Adipocyte (in vitro differentiated cells): ENCODE results near the gene KHSRP.
"Not testable (repeated sequence)": the region's sequence is repeated elsewhere in the genome, so short reads cannot be mapped to it uniquely, and the experiment has no call there.

Experiments used
- DNase-seq: peaks from one replicate; pipeline ENCODE4 v3.0.0-alpha.2; 2015; ENCODE audit warnings: low read depth
- H3K27me3 ChIP-seq: replicated peaks from 2 replicates; pipeline ENCODE4 v1.7.0; 2013; ENCODE audit warnings: mild to moderate bottlenecking, low read length, moderate library complexity; ENCODE audit not compliant: control insufficient read depth, insufficient read depth
- H3K36me3 ChIP-seq: 2 replicates; pipeline ENCODE4 v1.7.0; 2013; ENCODE audit warnings: low read length, mild to moderate bottlenecking, moderate library complexity; ENCODE audit not compliant: control insufficient read depth, insufficient read depth, severe bottlenecking
- H3K4me1 ChIP-seq: 2 replicates; pipeline ENCODE4 v1.7.0; 2013; ENCODE audit warnings: mild to moderate bottlenecking, low read length, moderate library complexity; ENCODE audit not compliant: control insufficient read depth, insufficient read depth
- H3K4me3 ChIP-seq: 2 replicates; pipeline ENCODE4 v1.7.0; 2013; ENCODE audit warnings: mild to moderate bottlenecking, low read length, moderate library complexity
- H3K9ac ChIP-seq: 2 replicates; pipeline ENCODE4 v1.7.0; 2013; ENCODE audit warnings: mild to moderate bottlenecking, low read length, moderate library complexity
- H3K9me3 ChIP-seq: 2 replicates; pipeline ENCODE4 v1.7.0; 2013; ENCODE audit warnings: mild to moderate bottlenecking, low read length, moderate library complexity; ENCODE audit not compliant: control insufficient read depth

Gene KHSRP

GRCh38 chr19:6448045-6448444 lies 23.4 kb upstream of the KHSRP start:
- H3K4me3 ChIP-seq, result no peak overlapping the region
- H3K9ac ChIP-seq, result no peak overlapping the region
- no peaks in the 10 kb centered on the region for H3K9me3 ChIP-seq
- H3K4me1 ChIP-seq, result no peaks in the 10 kb centered on the region
- H3K27me3 ChIP-seq, result no peaks in the 10 kb centered on the region
- H3K36me3 ChIP-seq, result peaks cover 7% of the 10 kb centered on the region
- DNase-seq, result no peak

GRCh38 chr19:6446452-6446851 lies 21.8 kb upstream of the KHSRP start:
- H3K4me1 ChIP-seq, result no peaks in the 10 kb centered on the region
- no peaks in the 10 kb centered on the region for H3K9me3 ChIP-seq
- peaks cover 7% of the 10 kb centered on the region for H3K36me3 ChIP-seq
- no peak overlapping the region for H3K9ac ChIP-seq
- H3K4me3 ChIP-seq, result no peak overlapping the region
- DNase-seq, result no peak
- H3K27me3 ChIP-seq, result no peaks in the 10 kb centered on the region

GRCh38 chr19:6443986-6444385 lies 19.4 kb upstream of the KHSRP start:
- Histone ChIP-seq H3K4me1 (no peaks in the 10 kb centered on the region), H3K36me3 (peaks cover 7% of the 10 kb centered on the region)

GRCh38 chr19:6442087-6442688 lies 17.6 kb upstream of the KHSRP start:
- Histone ChIP-seq H3K4me1 (no peaks in the 10 kb centered on the region), H3K4me3 (no peak overlapping the region), H3K27me3 (peaks cover 3% of the 10 kb centered on the region), H3K9ac (no peak overlapping the region), H3K36me3 (peaks cover 7% of the 10 kb centered on the region), H3K9me3 (no peaks in the 10 kb centered on the region)
- DNase-seq, result no peak

More at GRCh38 chr19:6443986-6444385, 19.4 kb upstream of the KHSRP start:
- no peak for DNase-seq
- Histone ChIP-seq H3K27me3 (peaks cover 3% of the 10 kb centered on the region), H3K4me3 (no peak overlapping the region), H3K9me3 (no peaks in the 10 kb centered on the region), H3K9ac (no peak overlapping the region)

GRCh38 chr19:6440905-6441304 lies 16.3 kb upstream of the KHSRP start:
- Histone ChIP-seq H3K9ac (no peak overlapping the region), H3K4me1 (no peaks in the 10 kb centered on the region), H3K9me3 (no peaks in the 10 kb centered on the region), H3K4me3 (no peak overlapping the region), H3K36me3 (peaks cover 7% of the 10 kb centered on the region), H3K27me3 (peaks cover 3% of the 10 kb centered on the region)
- no peak for DNase-seq

- no peak overlapping the region for H3K9ac ChIP-seq
- no peak for DNase-seq
- H3K36me3 ChIP-seq, result no peaks in the 10 kb centered on the region
- H3K4me3 ChIP-seq, result no peak overlapping the region
- H3K27me3 ChIP-seq, result peaks cover 3% of the 10 kb centered on the region
- no peaks in the 10 kb centered on the region for H3K9me3 ChIP-seq
- no peaks in the 10 kb centered on the region for H3K4me1 ChIP-seq
Observed at GRCh38 chr19:6439743-6440142, 15.1 kb upstream of the KHSRP start.

GRCh38 chr19:6433663-6434062 lies 9.1 kb upstream of the KHSRP start, which contains the start of gene SLC25A41:
Gene SLC25A41 (minus strand): TSS chr19:6433763. CDS start chr19:6433693, 70 bp downstream.
- H3K4me3 ChIP-seq, result no peak within 1 kb of the TSS
- H3K9ac ChIP-seq, result no peak within 1 kb of the TSS
- H3K36me3 ChIP-seq, result no peaks in the 10 kb centered on the region
- H3K4me1 ChIP-seq, result no peaks in the 10 kb centered on the region
- no peaks in the 10 kb centered on the region for H3K9me3 ChIP-seq
- peaks cover 3% of the 10 kb centered on the region for H3K27me3 ChIP-seq
- DNase-seq, result no peak

GRCh38 chr19:6433165-6433564 lies 8.6 kb upstream of the KHSRP start:
- H3K9ac ChIP-seq, result no peak overlapping the region
- H3K27me3 ChIP-seq, result peaks cover 3% of the 10 kb centered on the region
- no peaks in the 10 kb centered on the region for H3K4me1 ChIP-seq
- H3K9me3 ChIP-seq, result no peaks in the 10 kb centered on the region
- no peaks in the 10 kb centered on the region for H3K36me3 ChIP-seq
- no peak overlapping the region for H3K4me3 ChIP-seq
- no peak for DNase-seq

- Histone ChIP-seq H3K27me3 (peaks cover 3% of the 10 kb centered on the region), H3K4me1 (no peaks in the 10 kb centered on the region), H3K9me3 (no peaks in the 10 kb centered on the region), H3K9ac (no peak overlapping the region), H3K36me3 (no peaks in the 10 kb centered on the region), H3K4me3 (no peak overlapping the region)
- DNase-seq, result no peak
Observed at GRCh38 chr19:6431891-6432290, 7.3 kb upstream of the KHSRP start.

GRCh38 chr19:6429419-6430221 lies 5.0 kb upstream of the KHSRP start:
- Histone ChIP-seq H3K9ac (no peak overlapping the region), H3K4me1 (peaks cover 3% of the 10 kb centered on the region), H3K36me3 (no peaks in the 10 kb centered on the region), H3K27me3 (peaks cover 3% of the 10 kb centered on the region), H3K9me3 (no peaks in the 10 kb centered on the region), H3K4me3 (no peak overlapping the region)
- DNase-seq, result no peak

- H3K27me3 ChIP-seq, H3K36me3 ChIP-seq, H3K9me3 ChIP-seq, H3K4me3 ChIP-seq, H3K9ac ChIP-seq, H3K4me1 ChIP-seq, DNase-seq: not testable (repeated sequence)
Observed at GRCh38 chr19:6428692-6429418, 4.2 kb upstream of the KHSRP start.
